GM12872 (cell line): ENCODE measurements around the gene SPNS2.

Experiments
- TF ChIP-seq, protein P1 (sequence below): IDR thresholded peaks from 3 replicates; pipeline ENCODE4 v1.5.1; 2011; ENCODE audit warnings: low read depth, mild to moderate bottlenecking, low read length, moderate library complexity; ENCODE audit not compliant: insufficient read depth

Gene SPNS2

GRCh38 chr17:4501295-4501949, 2.7 kb downstream of the SPNS2 start:
- TF ChIP-seq, protein P1, sequence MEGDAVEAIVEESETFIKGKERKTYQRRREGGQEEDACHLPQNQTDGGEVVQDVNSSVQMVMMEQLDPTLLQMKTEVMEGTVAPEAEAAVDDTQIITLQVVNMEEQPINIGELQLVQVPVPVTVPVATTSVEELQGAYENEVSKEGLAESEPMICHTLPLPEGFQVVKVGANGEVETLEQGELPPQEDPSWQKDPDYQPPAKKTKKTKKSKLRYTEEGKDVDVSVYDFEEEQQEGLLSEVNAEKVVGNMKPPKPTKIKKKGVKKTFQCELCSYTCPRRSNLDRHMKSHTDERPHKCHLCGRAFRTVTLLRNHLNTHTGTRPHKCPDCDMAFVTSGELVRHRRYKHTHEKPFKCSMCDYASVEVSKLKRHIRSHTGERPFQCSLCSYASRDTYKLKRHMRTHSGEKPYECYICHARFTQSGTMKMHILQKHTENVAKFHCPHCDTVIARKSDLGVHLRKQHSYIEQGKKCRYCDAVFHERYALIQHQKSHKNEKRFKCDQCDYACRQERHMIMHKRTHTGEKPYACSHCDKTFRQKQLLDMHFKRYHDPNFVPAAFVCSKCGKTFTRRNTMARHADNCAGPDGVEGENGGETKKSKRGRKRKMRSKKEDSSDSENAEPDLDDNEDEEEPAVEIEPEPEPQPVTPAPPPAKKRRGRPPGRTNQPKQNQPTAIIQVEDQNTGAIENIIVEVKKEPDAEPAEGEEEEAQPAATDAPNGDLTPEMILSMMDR, result no peak

GRCh38 chr17:4502466-4503154, 3.9 kb downstream of the SPNS2 start:
- TF ChIP-seq, protein P1, result no peak

DNA sequence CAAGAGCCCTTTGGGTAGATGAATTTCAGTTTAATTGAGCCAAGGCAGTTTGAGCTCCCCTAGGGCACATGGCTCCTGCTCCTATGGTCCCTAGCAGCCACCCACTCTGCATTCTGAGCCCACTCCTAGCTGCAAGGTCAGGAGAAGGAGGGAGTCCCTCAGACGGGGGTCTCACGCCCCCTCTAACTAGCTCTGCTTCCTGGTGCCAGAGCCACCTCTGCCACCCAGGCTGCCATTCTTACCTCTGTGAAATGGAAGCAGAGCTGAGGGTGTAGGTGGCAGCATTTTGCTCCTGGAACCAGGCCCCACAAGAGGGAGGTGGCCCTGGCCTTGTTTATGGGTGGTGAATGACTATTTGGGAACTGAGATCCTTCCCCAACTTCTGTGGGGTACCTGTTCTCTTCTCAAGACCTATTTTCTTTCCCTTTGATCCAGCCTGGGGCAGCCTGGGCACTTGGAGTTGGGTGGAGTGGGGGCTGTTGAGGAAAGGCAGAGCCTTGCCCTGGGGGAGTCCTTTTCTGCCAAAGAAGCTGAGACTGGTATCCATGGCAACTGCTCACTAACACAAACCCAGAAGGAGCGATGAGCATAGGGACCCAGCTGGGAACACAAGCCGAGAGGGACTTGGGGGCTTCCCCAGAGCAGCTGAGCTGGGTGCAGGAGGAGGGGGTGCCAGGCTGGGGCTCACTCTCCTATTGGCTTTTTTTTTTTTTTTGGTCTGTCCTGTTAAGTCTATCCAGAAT, 4.8 kb downstream of the SPNS2 start:
- TF ChIP-seq, protein P1, result no peak

DNA sequence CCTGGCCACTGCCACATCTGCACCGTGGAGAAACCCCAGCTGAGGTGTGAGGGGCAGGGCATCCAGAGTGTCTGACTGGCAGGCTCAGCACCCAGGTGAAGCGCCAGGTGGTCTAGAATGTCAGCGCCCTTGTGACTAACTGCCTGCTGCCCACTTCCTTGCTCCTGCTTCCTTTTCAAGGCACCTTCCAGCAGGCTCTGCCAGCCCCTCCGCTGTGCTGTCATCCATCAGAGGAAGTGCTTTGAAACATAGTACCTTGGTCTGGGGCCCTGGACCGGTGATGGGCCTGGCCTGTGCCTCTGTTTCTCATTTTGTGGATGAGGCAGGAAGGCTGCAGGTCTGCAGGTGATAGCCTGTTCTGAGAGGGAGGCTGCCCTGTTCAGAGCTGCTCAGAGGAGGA, 5.5 kb downstream of the SPNS2 start:
- TF ChIP-seq, protein P1, result no peak

DNA sequence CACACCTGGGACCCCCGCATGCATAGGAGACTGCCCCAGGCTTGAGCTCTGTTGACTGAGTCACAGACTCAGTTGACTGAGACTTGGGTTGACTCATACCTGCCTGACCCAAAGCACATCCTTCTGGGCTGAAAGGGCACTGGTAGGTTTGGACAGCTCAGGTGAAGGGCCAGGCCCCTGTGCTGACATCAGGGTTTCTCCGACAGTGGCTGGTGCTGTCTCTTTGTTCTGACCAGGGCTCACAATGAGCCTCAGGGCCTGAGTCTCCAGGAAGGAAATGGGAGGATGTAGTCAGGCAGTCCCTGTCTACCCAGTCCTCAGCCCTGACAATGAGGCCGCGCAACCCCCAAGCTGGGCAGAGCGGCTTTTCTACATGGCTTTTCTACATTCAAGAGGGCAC, 6.5 kb downstream of the SPNS2 start:
- TF ChIP-seq, protein P1, result no peak

- TF ChIP-seq, protein P1, result no peak
Observed at GRCh38 chr17:4506175-4506813, 7.6 kb downstream of the SPNS2 start.

DNA sequence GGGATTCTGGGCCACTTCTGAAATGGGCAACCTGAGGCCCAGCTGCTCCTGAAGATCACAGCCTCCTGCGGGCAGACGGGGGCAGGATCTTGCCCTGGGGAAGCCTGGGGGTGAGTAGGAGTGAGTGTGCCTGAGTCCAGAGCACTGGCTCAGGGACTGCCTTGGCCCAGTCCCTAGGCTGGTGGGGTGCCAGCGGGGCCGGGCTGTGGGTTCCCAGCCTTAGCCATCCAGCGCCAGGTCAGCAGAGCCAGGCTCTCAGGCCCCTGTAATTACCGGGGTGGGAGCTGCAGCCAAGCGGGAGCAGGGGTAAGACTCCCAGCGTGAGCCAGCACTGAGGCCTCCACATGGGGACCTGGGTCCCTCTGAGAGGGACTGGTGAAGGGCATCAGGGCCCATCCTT, 8.2 kb downstream of the SPNS2 start:
- TF ChIP-seq, protein P1, result no peak
